Cardiac septum (tissue), 1 donor: ENCODE data around the gene BOLA2. TPM values are rescaled to one million over a fixed set of nuclear protein-coding genes. Genes with fewer than 3 reads are reported as not detected.
"Not testable (repeated sequence)": the region's sequence is repeated elsewhere in the genome, so short reads cannot be mapped to it uniquely, and the experiment has no call there.

Experiments
- DNase-seq: peaks from one replicate; pipeline ENCODE4 v3.0.0-alpha.2; 2020; ENCODE audit warnings: low spot score
- intact Hi-C: fragments of 100-400 bp; cut with DNase I; formaldehyde crosslinking; loops from one replicate; pipeline ENCODE4 v1.14.0; 2022
- long read RNA-seq: library from polyadenylated mRNA; unstranded; transcript quantifications from one replicate; pipeline ENCODE4 v2.0.0, GENCODE V29; 2021
- total RNA-seq: library from RNA; stranded (reverse); fragmentation: NEBNext Ultra II Directional; extraction: Animal tissue kit (Norgen Biotek cat#: 25700); gene quantifications from one replicate; pipeline ENCODE4 v1.2.1, GENCODE V29; 2021
- donor health status: DM: no; HTN: no; CAD: no.

BOLA2 gene
- total RNA-seq: 4.3 TPM
- long read RNA-seq, transcript BOLA2-201 (3 exons, 1,012 nt): major isoform, 5 of 6 reads
- long read RNA-seq, partial matches to known transcripts: 1 of 6 reads
- long read RNA-seq, other reads (novel, unspliced or antisense): 0 of 6 reads

DNA sequence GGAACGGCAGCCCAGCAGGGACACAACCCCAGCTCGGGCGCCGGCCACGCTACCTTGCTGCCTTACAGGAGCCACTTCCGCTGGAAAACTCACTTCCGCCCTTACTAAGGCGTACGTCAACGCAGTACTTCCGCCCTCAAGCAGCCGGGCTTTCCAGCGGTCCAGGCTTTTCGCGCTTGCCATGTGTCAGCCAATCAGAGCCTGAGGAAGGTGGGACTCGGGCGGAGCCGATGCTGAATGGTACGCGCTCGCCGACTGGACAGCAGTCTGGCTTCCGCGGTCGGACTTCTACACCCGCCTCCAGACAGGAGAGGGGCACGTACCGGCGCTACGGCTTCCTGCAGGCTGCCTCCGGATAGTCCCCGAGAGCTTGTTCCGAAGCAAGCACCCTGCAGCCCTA, at the start of gene BOLA2, which contains the start of gene SLX1B:
Gene BOLA2 (minus strand): TSS at position 83 of the 400 bp plus-strand sequence. CDS start 98 bp downstream, outside the sequence.
Gene SLX1B (plus strand): TSS at position 265 of the 400 bp plus-strand sequence.
- intact Hi-C loops, DNase-seq: not testable (repeated sequence)

DNA sequence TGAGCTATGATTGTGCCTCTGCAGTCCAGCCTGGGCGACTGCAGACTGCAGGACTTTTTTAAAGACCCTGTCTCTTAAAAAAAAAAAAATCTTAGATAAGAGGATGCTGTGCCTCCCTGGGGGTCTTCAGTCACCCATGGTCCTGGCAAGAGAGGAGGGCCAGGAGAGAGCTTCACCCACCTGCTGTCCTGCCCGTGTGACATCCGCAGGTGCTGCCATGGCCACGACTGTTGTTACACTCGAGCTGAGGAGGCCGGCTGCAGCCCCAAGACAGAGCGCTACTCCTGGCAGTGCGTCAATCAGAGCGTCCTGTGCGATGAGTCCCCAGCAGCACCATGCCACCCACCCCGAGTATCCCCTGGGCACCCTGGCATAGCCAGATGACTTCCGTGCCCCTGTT, 28.1 kb upstream of the BOLA2 start:
- DNase-seq, intact Hi-C loops: not testable (repeated sequence)

- intact Hi-C loops, DNase-seq: not testable (repeated sequence)
These were observed 17.9 kb upstream of the BOLA2 start for GRCh38 chr16:29472065-29472464.

GRCh38 chr16:29469660-29470059, 15.5 kb upstream of the BOLA2 start:
- intact Hi-C loops: not testable (repeated sequence)
- peak; percentile 81 for DNase-seq

GRCh38 chr16:29467654-29468366, 13.7 kb upstream of the BOLA2 start:
- intact Hi-C loops, DNase-seq: not testable (repeated sequence)

GRCh38 chr16:29466904-29467303, 12.8 kb upstream of the BOLA2 start:
- DNase-seq, intact Hi-C loops: not testable (repeated sequence)

- intact Hi-C loops, DNase-seq: not testable (repeated sequence)
These were observed 12.1 kb upstream of the BOLA2 start for GRCh38 chr16:29465985-29466824.

DNA sequence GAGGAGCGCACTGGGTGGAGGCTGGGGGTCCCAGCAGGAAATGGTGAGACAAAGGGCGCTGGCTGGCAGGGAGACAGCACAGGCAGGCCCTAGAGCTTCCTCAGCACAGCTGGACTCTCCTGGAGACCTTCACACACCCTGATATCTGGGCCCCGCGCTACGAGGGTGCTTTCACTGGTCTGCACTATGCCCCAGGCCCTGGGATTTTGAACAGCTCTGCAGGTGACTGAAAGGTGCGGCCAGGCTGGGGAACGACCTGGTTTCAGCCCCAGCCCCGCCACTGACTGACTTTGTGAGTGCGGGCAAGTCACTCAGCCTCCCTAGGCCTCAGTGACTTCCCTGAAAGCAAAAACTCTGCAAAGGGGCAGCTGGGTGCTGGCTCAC, 6.5 kb upstream of the BOLA2 start:
- intact Hi-C loops, DNase-seq: not testable (repeated sequence)

DNA sequence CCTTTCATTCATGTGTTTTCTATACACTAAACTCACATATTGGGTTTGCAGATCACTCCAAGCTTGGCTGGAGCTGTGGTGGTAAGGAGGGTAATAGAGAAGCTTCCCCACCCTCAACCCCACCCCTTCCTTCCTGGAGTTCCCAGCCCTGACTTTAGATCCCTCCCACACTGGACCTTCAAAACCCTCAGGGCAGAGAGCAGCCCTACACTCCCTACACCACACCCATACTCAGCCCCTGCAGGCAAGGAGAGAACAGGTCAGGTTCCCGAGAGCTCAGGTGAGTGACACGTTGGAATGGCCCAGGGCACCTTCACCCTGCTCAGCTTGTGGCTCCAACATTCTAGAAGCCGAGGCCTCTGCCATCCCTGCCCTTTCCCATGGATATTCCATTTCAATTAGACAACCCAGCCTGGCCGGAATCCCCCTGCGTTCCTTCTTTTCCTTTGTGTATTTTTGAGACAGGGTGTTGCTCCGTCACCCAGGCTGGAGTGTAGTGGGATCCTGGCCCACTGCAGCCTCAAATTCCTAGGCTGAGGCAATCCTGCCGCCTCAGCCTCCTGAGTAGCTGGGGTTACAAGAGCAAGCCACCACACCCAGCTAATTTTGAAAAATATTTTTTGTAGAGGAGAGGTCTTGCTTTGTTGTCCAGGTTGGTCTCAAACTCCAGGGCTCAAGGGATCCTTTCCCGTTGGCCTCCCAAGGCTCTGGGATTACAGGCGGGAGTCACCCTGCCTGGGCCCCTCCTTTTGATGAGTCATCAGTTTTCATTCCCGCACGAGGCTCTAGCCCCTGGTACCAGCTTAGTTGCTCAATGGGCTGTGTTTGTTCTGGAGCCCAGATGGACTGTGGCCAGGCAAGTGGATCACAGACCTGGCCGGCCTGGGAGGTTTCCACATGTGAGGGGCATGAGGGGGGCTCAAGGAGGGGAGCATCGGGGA, 5.8 kb upstream of the BOLA2 start, which contains the start of gene SULT1A4:
Gene SULT1A4 (plus strand): TSS at position 208 of the 941 bp plus-strand sequence. CDS start 1,473 bp downstream, outside the sequence.
- DNase-seq, intact Hi-C loops: not testable (repeated sequence)

DNA sequence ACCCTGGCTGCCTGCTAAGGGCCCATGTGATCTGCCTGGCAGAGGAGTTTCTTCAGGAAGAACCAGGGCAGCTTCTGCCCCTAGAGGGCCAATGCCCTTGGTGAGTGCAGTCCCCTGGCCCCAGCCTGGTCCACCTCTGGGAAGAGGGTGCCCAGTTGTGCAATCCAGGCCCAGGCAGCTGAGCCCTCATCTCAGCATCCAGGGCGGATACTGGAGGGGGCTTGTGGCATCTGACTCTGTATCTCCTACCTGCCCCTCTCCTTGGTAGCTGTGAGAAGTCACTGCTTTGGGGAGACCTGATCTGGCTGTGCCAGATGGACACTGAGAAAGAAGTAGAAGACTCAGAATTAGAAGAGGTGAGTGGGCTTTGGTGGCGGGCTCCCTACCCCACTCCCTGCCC, 3.5 kb upstream of the BOLA2 start:
- DNase-seq, intact Hi-C loops: not testable (repeated sequence)

DNA sequence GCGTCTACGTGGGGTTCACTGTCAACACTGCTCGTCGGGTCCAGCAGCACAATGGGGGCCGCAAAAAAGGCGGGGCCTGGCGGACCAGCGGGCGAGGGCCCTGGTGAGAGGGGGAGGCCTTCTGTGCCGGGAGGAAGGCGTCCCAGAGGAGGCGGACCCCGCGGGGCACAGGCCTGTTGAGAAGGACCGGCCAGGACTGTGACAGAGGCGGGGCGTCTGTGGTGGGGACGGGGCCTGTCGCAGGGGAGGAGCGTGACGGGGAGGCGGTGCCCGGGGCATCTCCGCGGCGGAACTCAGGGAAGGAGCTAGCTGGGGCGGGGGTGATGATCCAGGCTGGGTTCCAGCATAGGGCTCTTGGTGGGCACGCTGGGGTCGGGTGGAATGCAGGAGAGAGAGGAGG, 677 bp upstream of the BOLA2 start:
- DNase-seq, intact Hi-C loops: not testable (repeated sequence)

GRCh38 chr16:29453754-29454153, 397 bp downstream of the BOLA2 start:
- DNase-seq, intact Hi-C loops: not testable (repeated sequence)

- intact Hi-C loops, DNase-seq: not testable (repeated sequence)
These were observed 28.8 kb downstream of the BOLA2 start for GRCh38 chr16:29425390-29425789.

DNA sequence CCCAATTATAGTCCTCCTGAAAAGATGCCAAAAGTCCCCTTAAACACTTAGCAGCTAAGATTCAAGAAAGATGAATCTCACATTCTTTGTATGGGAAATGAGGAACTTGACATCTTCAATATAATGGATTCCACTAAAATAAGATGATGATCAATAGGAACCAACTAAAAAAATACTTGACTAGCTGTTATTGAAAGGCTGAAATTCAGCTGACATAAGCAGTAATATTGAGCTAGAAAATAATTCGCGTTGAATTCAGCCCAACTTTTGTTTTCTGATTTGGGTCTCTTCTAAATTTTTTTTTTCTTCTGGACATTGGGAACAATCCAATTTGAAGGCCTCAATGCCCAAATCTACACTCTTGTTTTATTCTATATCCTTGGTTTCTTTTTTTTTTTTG, 30.6 kb downstream of the BOLA2 start:
- DNase-seq, intact Hi-C loops: not testable (repeated sequence)

DNA sequence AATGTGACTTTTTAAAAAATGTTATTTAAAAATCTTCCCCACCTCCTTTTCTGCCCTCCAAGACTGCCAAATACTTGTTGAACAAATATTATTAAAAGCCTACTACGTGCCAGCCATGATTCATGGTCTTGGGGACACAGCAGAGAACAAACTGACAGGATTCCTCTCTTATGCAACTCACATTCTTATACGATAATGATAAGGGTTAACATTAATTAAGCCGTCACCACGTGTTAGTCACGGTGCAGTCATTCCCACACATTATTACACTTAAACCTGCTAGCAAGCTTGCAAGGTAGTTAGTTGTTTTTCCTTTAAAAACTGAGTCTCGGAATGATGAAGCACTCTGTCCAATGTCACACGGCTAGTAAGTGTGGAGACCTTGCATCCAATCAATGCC, 48.9 kb downstream of the BOLA2 start:
- not testable (repeated sequence) for DNase-seq

More for the DNA sequence above, 48.9 kb downstream of the BOLA2 start:
- intact Hi-C loops: not testable (repeated sequence)
